Activated CD4-positive, alpha-beta T cell treated with anti-CD3 and anti-CD28 coated beads, Interleukin-10, Interleukin-2, amounts not matched to agents 100 ng/mL and 50 ng/mL, durations not matched to agents 16 hours and 8 hours (primary cell): Measurements from ENCODE around the gene ABCB4.

Experiments
- DNase-seq: peaks from one replicate; pipeline ENCODE4 v3.0.0-alpha.2; 2020

ABCB4 gene

GRCh38 chr7:87416682-87417587, 58.5 kb downstream of the ABCB4 start:
- DNase-seq = peak; percentile 71

- no peak for DNase-seq
Measured at GRCh38 chr7:87414794-87415188, 60.7 kb downstream of the ABCB4 start.

DNA sequence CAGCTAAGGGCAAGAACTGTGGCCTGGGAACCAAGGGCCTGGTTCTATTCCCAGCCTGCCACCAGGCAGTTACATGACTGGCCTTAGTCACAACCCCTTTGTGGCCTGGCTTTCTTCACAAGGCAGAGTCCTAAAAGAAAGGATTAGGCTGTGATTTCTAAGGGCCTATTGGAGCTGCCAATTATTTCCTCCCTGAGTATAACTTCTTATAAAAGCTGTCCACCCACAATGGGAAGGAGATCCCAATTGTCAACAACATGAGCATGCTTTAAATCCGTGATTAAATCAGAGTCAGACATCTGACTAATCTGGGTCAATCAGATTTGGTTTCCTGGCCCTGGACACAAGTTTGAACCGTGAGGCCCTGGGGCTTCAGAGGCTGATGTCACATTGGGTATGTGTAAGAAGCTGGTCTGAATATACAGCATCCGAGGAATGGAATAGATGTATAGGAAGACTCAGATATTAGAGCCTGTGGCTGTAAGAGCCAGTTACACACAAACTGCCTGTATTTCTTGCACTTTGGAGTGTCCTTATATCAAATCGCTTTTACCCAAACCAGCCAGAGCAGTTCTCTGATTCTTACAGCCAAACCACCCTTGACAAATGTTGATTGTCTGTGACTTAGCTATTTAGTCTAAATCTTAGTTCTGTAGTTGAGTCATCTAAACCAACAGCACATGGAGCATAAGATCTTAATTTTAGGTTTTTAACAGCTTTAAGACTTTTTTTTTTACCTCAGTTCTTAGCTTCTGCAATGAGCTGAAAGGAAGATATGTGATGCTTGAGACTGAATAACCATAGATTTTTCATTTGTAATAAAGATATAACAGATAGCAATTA, 61.3 kb downstream of the ABCB4 start:
- DNase-seq = no peak

DNA sequence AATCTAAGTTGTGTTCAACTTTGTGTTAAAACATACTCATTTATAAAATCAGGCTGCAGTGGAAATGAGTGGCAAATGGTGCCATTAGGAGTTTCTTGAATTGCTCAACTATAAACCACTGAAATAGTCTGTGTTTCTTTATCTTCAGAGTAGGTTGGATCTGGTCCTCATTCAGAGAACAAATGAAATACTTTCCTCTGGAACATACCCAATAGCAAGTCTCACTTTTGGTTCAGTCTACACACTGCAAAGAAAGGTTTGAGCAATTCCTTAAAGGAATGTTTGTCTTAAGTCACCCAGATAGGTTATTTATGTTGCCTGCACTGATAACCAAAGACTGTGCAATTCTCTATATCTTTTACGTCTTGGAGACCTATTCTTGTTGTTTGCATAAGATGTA, 62.5 kb downstream of the ABCB4 start:
- DNase-seq = no peak

GRCh38 chr7:87411186-87411585, 64.3 kb downstream of the ABCB4 start:
- no peak for DNase-seq

- DNase-seq = no peak
Measured at GRCh38 chr7:87404674-87405073, 70.8 kb downstream of the ABCB4 start.

- no peak for DNase-seq
Measured at GRCh38 chr7:87398446-87398845, 77.0 kb downstream of the ABCB4 start.

DNA sequence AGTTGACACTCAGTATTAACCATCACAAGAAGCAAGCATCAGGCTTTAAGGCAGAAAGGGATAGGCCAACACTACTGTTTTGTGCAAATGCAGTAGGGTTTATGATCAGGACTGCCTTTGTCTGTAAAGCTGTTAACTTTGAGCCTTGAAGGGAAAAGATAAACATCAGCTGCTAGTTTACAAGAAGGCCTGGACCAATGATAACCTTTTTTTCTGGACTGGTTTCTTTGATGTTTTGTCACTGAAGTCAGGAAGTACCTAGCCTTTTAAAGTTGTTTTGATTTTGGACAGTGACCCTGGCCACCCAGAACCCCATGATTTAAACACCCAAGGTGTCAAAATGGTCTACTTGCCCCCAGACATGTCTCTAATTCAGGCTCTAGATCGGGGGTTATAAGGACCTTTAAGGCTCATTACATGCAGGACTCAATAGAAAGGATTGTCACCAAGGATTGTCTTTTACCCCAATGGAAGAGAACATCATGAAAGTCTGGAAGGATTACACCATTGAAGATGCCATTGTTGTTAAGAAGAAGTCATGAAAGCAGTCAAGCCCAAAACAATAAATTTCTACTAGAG, 79.9 kb downstream of the ABCB4 start:
- no peak for DNase-seq

DNA sequence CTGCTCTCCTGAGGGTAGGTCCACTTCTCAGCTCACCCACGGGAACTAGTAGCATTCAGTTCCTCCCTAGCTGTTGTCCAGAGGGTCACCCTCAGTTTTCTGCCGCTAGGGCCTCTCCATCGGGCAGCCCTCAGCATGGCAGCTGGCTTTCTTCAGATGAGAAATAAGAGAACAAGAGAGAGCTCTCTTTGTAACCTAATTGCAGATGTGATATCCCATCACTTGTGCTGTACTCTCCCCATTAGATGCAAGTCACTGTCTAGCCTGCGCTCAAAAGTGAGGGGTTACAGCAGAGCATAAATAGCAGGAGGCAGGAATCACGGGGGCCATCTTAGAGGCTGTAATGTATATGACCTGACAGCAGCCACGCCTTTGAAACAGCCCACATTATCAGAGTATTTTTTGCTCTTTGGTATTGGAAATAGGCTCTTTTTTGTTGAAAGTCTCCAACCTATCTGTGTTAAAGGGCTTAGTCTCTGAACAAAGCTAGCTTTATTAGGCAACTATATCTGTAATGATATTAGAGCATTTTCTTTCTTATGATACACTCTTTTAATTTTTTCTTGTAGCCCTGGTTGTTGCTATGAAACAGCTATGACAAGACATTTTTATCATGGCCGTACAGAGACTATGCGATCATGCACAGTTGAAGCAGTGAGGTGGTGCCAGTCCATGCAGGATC, 84.3 kb downstream of the ABCB4 start:
- DNase-seq = no peak

DNA sequence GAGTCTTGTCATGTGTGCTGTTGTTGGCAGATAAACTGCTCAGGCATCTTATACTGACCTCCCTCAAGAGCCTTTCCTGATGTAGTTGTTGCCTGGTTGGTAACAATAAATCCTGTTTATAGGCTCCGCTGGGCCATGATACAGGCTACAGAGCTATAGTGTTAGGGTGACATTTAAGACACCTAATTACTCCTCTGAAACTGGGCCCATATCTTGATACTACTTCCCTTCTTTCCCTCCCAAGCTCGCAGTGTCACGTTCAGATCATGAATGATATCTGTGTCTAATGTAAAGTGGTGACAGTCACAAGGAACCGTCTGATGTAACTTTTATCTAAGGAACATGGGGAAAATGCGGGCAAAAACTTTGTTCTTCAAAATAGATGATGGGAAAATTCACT, 94.6 kb downstream of the ABCB4 start:
- DNase-seq = no peak

DNA sequence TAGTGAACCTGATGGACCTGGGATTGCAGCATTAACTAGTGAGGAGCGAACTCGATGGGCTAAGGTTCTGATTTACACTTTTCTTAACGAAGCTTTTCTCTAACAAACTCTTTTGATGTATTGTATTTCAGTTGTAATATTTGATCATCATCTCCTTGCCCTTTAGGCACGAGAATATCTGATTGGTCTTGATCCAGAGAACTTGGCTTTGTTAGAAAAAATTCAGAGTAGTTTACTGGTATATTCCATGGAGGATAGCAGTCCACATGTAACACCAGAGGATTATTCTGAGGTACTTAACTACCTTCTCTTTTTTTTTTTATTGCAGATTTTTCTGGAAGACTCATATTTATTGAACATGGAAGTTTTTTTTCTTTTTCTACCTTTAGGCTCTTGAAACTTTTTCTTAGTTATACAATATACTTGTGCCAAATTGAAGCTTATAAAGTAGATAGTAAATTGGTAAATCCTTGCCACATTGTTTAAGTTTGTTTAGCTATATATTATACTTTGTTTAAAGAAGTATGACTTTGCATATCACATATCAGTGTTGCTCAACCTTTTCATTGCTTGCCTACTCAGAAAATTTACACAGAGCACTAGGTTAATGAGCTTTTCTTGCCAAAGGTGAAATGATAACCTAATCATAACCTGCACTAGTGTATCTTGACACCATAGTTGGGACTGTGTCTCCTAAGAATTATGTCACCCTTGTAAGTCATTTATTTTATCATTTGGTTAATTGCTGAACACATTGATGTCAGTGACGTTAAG, 99.6 kb downstream of the ABCB4 start:
- no peak for DNase-seq

GRCh38 chr7:87370660-87371180, 104.8 kb downstream of the ABCB4 start:
- DNase-seq = no peak

DNA sequence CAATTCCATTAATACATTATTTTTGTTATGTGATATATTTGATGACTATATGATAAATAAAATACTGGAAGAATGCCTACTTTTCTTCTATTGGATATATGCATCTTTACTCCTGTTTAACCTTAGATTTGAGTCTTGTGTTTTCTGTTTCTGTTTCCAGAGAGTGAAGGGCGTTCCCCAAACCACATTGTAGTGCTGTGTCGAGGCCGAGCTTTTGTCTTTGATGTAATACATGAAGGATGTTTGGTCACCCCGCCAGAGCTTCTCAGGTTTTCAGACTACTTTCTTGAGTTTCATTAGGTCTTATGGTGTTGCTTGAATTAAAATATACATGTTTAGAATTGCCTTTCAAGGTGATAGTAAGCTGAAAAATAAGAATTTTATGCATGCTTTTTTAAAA, 106.3 kb downstream of the ABCB4 start:
- peak; percentile 17 for DNase-seq

DNA sequence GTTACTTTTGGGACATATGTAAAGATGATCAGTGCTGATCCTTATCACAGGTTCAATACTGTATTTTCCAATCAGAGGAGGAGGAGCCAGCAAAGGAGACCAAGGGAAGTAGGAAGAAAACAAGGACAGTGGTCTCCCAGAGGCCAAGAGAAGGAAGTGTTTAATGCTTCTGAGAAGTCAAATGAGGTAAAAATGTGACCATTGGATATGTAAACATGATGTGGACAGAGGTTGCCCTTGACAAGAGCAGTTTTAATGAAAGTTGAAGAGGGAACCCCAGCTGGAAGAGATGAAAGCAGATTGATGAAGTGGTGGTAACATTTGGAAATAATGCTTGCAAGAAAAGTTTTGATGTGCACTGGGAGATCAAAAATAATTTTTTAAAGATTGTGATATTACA, 111.2 kb downstream of the ABCB4 start:
- DNase-seq = no peak

DNA sequence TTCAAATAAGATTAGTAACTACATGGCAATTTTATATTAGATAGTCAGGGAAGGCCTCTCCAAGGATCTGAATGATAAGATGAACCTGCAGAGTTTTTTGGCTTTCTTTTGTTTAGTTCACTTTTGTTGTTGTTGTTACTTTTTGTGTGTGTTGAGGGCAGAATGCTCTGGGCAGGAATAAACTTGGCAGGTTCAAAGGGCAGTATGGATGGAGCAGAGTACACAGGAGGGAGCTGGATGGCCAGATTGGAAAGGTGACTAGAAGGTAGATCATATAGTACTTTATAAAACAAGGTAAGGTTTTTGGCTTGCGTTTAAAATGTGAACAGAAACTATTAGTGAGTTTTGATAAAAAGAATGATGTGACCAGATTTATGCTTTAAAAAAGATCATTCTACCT, 112.1 kb downstream of the ABCB4 start:
- DNase-seq = no peak

DNA sequence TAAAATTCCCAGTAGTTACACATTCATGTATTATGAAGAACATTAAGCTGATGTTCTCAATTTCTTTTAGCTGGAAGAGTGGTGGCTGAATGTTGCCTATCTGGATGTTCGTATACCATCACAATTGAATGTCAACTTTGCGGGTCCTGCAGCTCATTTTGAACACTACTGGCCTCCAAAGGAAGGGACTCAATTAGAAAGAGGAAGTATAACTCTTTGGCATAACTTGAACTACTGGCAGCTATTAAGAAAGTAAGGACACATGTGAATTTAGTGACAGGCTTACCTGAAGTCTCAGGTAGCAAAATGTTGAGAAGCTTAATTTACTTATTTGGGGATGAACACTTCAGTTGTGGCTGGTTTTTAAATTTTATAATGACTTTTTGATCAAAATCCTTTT, 114.2 kb downstream of the ABCB4 start:
- DNase-seq = no peak

- DNase-seq = no peak
Measured at GRCh38 chr7:87359366-87359765, 116.1 kb downstream of the ABCB4 start.

DNA sequence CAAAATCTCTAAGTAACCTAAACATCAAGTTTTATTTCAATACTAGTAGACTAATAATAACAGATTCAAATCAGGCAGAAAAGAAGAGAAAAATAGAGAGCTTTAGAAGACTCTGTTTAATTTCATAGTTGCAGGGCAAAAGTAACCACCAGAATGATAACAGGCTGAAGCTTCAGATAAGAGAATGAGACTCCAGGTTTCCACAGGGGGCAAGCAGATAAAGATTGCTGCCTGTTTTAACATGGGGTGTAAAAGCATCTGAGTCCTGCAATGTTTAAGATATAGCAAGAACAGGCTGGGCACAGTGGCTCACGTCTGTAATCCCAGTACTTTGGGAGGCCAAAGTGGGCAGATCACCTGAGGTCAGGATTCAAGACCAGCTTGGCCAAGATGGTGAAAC, 119.0 kb downstream of the ABCB4 start:
- DNase-seq = no peak

- no peak for DNase-seq
Measured at GRCh38 chr7:87354749-87355148, 120.7 kb downstream of the ABCB4 start.
